Measurements from ENCODE around the gene DPEP2. TPM values are rescaled to one million over a fixed set of nuclear protein-coding genes. Genes with fewer than 3 reads are reported as not detected.

The DPEP2 gene
- total RNA-seq, 4 donors from 2014 or later: 0.18 to 6.2 (median 4.0) TPM; not detected in 1

DNA sequence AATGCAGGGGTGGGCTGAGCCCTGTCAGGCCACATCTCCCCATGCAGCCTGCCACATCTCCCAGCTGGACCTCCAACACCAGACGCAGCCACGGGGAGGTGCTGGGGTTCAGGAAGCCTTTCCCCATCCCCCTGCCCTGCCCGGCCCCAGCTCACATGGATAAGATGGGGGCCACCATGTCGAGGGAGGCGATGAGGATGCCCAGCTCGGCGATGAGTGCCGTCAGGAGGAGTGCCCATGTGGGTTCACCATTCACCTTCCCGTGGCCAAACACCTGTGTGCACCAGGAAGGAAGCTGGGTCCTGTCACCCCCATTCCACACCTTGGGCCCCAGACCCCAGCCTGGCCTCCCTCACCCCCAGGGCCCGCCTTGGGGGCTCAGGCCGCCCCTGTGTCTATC lies 49.6 kb downstream of the DPEP2 start:
- 86 to 88% methylated on average over 1 to 6 of the region's 11 CpGs for WGBS, 2 donors
- intact Hi-C loops (cut with DNase I): no loop called here

DNA sequence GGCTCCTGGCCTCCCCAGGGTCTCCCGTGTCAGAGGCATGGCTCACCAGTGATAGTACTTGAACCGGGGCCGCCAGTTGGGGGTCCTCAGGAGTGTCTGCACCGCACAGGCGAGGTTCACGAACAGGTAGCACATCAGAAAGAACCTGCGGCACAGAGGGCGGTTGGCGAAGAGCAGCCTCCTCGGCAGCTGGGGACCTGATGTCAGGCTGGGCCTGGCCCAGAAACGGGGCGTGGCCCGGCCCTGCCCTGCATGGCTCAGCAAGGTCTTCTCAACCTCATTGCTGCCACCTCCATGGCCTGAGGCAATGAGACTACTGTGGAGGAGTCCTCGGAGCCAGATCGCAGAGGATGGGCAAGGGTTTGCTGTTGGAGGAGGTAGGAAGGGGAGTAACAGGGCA lies 51.3 kb downstream of the DPEP2 start:
- peak overlapping the region in 1 of 4 donors; percentile 3 for H3K27ac ChIP-seq
- WGBS, 2 donors: 35 to 68% methylated on average over 2 to 9 of the region's 15 CpGs
- DNase-seq: no peak
- no peak overlapping the region for H3K4me3 ChIP-seq
- H3K9me3 ChIP-seq: no peaks in the 10 kb centered on the region
- intact Hi-C loops (cut with DNase I): no loop called here
- TF ChIP-seq POLR2A (IDR thresholded peaks at IDR 0.05): no peak
- TF ChIP-seq CTCF (IDR thresholded peaks at IDR 0.05): no peak
- H3K4me1 ChIP-seq: peaks cover 0 to 54% (median 22%) of the 10 kb centered on the region in 3 donors
- peaks cover 24 to 99% (median 51%) of the 10 kb centered on the region in 3 donors for H3K36me3 ChIP-seq
- H3K27me3 ChIP-seq: no peaks in the 10 kb centered on the region

More for the DNA sequence above, 49.6 kb downstream of the DPEP2 start:
- Histone ChIP-seq H3K4me3 (no peak overlapping the region), H3K36me3 (peaks cover 24 to 100% (median 51%) of the 10 kb centered on the region in 3 donors), H3K27me3 (no peaks in the 10 kb centered on the region), H3K4me1 (peaks cover 0 to 42% (median 12%) of the 10 kb centered on the region in 3 donors), H3K9me3 (no peaks in the 10 kb centered on the region), H3K27ac (no peak overlapping the region)
- TF ChIP-seq CTCF (IDR thresholded peaks at IDR 0.05) (no peak), POLR2A (IDR thresholded peaks at IDR 0.05) (no peak)
- no peak for DNase-seq

GRCh38 chr16:67946966-67947558 lies 52.2 kb downstream of the DPEP2 start:
- no peak for DNase-seq
- Histone ChIP-seq H3K4me3 (no peak overlapping the region), H3K27me3 (no peaks in the 10 kb centered on the region), H3K9me3 (no peaks in the 10 kb centered on the region), H3K36me3 (peaks cover 24 to 99% (median 51%) of the 10 kb centered on the region in 3 donors), H3K4me1 (peaks cover 0 to 60% (median 22%) of the 10 kb centered on the region in 3 donors), H3K27ac (no peak overlapping the region)
- TF ChIP-seq POLR2A (IDR thresholded peaks at IDR 0.05) (no peak), CTCF (IDR thresholded peaks at IDR 0.05) (no peak)
- WGBS, 2 donors: 93 to 98% methylated on average over 8 to 19 of the region's 28 CpGs
- intact Hi-C loops (cut with DNase I): no loop called here

GRCh38 chr16:67946128-67946569 lies 53.1 kb downstream of the DPEP2 start:
- H3K27ac ChIP-seq: no peak overlapping the region
- TF ChIP-seq CTCF (IDR thresholded peaks at IDR 0.05) (no peak), POLR2A (IDR thresholded peaks at IDR 0.05) (no peak)
- no peaks in the 10 kb centered on the region for H3K9me3 ChIP-seq
- H3K4me1 ChIP-seq: peaks cover 0 to 60% (median 16%) of the 10 kb centered on the region in 3 donors
- no peak overlapping the region for H3K4me3 ChIP-seq
- H3K27me3 ChIP-seq: no peaks in the 10 kb centered on the region
- peaks cover 24 to 99% (median 45%) of the 10 kb centered on the region in 3 donors for H3K36me3 ChIP-seq
- 100% methylated on average over 1 of the region's 20 CpGs; no CpG with 5 or more reads in 1 of the 2 donors for WGBS, 2 donors
- intact Hi-C loops (cut with DNase I): no loop called here
- no peak for DNase-seq

DNA sequence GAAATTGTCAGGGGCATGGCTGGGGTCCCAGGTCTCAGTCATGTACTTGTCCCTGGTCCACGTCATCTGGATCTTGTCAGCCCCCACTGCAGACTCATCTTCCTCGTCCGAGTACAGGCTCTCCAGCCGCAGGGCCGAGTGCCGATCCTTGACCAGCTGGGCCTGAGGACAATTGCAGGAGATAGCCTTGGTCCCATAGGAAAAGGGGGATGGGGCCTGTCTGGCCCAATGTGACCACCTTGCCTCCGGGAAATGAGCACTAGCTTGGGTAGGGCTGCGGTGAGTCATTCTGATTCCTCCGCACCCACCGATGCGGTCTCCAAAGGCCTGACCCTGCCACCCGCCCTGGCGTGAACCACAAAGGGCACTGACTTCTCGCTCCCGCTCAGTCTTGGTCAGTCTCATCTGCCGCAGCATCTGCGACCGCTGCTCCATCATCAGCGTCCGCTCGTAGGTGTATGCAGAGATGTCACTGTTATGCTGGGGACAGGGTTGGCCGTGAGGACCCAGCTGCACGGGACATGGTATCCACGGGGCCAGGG lies 53.8 kb downstream of the DPEP2 start:
- intact Hi-C loops (cut with DNase I): no loop called here
- H3K4me1 ChIP-seq: peaks cover 0 to 59% (median 16%) of the 10 kb centered on the region in 3 donors
- H3K27ac ChIP-seq: peak overlapping the region in 1 of 4 donors; percentile 88
- H3K36me3 ChIP-seq: peaks cover 24 to 93% (median 38%) of the 10 kb centered on the region in 3 donors
- no peak for TF ChIP-seq POLR2A (IDR thresholded peaks at IDR 0.05)
- no peak overlapping the region for H3K4me3 ChIP-seq
- DNase-seq: no peak
- no peaks in the 10 kb centered on the region for H3K9me3 ChIP-seq
- H3K27me3 ChIP-seq: no peaks in the 10 kb centered on the region
- WGBS, 2 donors: 81% methylated on average over 7 of the region's 24 CpGs; no CpG with 5 or more reads in 1 of the 2 donors
